ENCODE results near the gene PSME1.

The PSME1 gene

GRCh38 chr14:24135834-24136683 is at the start of gene PSME1:
PSME1 (plus strand) TSS chr14:24136194; CDS start chr14:24136263, 69 bp downstream.
- DNase-seq (ENCODE audit: low read depth): no peak

- DNase-seq (ENCODE audit: low read depth): no peak
Observed at GRCh38 chr14:24087004-24087403, 49.0 kb upstream of the PSME1 start.

GRCh38 chr14:24088095-24088494 is 47.9 kb upstream of the PSME1 start:
- no peak for DNase-seq (ENCODE audit: low read depth)

- DNase-seq (ENCODE audit: low read depth): no peak
Observed at GRCh38 chr14:24089890-24090289, 46.1 kb upstream of the PSME1 start.

- no peak for DNase-seq (ENCODE audit: low read depth)
Observed at GRCh38 chr14:24092110-24092504, 43.9 kb upstream of the PSME1 start.

GRCh38 chr14:24092505-24093206 is 43.3 kb upstream of the PSME1 start:
- DNase-seq (ENCODE audit: low read depth): no peak

- DNase-seq (ENCODE audit: low read depth): no peak
Observed at GRCh38 chr14:24093207-24093900, 42.6 kb upstream of the PSME1 start.

GRCh38 chr14:24093901-24094840 is 41.8 kb upstream of the PSME1 start, which contains the start of gene PCK2:
PCK2 (plus strand) TSS chr14:24094311; CDS start chr14:24094406, 95 bp downstream.
- DNase-seq (ENCODE audit: low read depth): peak; percentile 70

GRCh38 chr14:24094841-24095270 is 41.1 kb upstream of the PSME1 start:
- DNase-seq (ENCODE audit: low read depth): no peak

- no peak for DNase-seq (ENCODE audit: low read depth)
Observed at GRCh38 chr14:24095271-24096068, 40.5 kb upstream of the PSME1 start.

GRCh38 chr14:24096545-24097181 is 39.3 kb upstream of the PSME1 start:
- DNase-seq (ENCODE audit: low read depth): no peak

- DNase-seq (ENCODE audit: low read depth): no peak
Observed at GRCh38 chr14:24098229-24098926, 37.6 kb upstream of the PSME1 start.

- no peak for DNase-seq (ENCODE audit: low read depth)
Observed at GRCh38 chr14:24098927-24099813, 36.8 kb upstream of the PSME1 start.

- no peak for DNase-seq (ENCODE audit: low read depth)
Observed at GRCh38 chr14:24100197-24100981, 35.6 kb upstream of the PSME1 start.

- no peak for DNase-seq (ENCODE audit: low read depth)
Observed at GRCh38 chr14:24100982-24101494, 35.0 kb upstream of the PSME1 start.

- DNase-seq (ENCODE audit: low read depth): no peak
Observed at GRCh38 chr14:24102357-24103048, 33.5 kb upstream of the PSME1 start.

- DNase-seq (ENCODE audit: low read depth): no peak
Observed at GRCh38 chr14:24103451-24103850, 32.5 kb upstream of the PSME1 start.
